Duodenal mucosa (tissue), 2 donors: ENCODE measurements around the gene MEIS1.
A peak's percentile ranks its signal among the peaks of the same experiment; 100 is the strongest.
"Not testable (repeated sequence)": the region's sequence is repeated elsewhere in the genome, so short reads cannot be mapped to it uniquely, and the experiment has no call there.

ENCODE experiments used
- H3K27ac ChIP-seq: one replicate; pipeline ENCODE4 v1.7.0; 2013; ENCODE audit warnings: low read depth, low read length
- H3K27me3 ChIP-seq, 2 donors: one replicate each; pipeline ENCODE4 v1.7.0; 2013; ENCODE audit warnings: low read length in 2 of 2, control low read depth in 1 of 2; ENCODE audit not compliant: insufficient read depth in 2 of 2, control insufficient read depth in 1 of 2
- H3K36me3 ChIP-seq, 2 donors: one replicate each; pipeline ENCODE4 v1.7.0; 2013; ENCODE audit warnings: low read length in 2 of 2, control low read depth in 1 of 2; ENCODE audit not compliant: insufficient read depth in 2 of 2, control insufficient read depth in 1 of 2
- H3K4me1 ChIP-seq, 2 donors: one replicate each; pipeline ENCODE4 v1.7.0; 2013; ENCODE audit warnings: low read length in 2 of 2, control low read depth in 1 of 2; ENCODE audit not compliant: insufficient read depth in 2 of 2, control insufficient read depth in 1 of 2
- H3K4me3 ChIP-seq, 2 donors: one replicate each; pipeline ENCODE4 v1.7.0; 2013; ENCODE audit warnings: low read length in 2 of 2, low read depth in 1 of 2
- H3K9ac ChIP-seq, 2 donors: one replicate each; pipeline ENCODE4 v1.7.0; 2013; ENCODE audit warnings: low read length in 2 of 2, low read depth in 1 of 2
- H3K9me3 ChIP-seq, 2 donors: one replicate each; pipeline ENCODE4 v1.7.0; 2013; ENCODE audit warnings: low read length in 2 of 2, control low read depth in 1 of 2; ENCODE audit not compliant: control insufficient read depth in 1 of 2

The MEIS1 gene

GRCh38 chr2:66469214-66469902, 34.4 kb downstream of the MEIS1 start:
- H3K27ac ChIP-seq = no peak overlapping the region
- H3K4me1 ChIP-seq = peaks cover 0 to 10% of the 10 kb centered on the region in 2 donors
- no peaks in the 10 kb centered on the region for H3K27me3 ChIP-seq
- no peaks in the 10 kb centered on the region for H3K36me3 ChIP-seq
- no peak overlapping the region for H3K4me3 ChIP-seq
- no peak overlapping the region for H3K9ac ChIP-seq
- no peaks in the 10 kb centered on the region for H3K9me3 ChIP-seq

- Histone ChIP-seq H3K9ac (no peak overlapping the region), H3K36me3 (no peaks in the 10 kb centered on the region)
Measured at GRCh38 chr2:66470199-66470598, 35.3 kb downstream of the MEIS1 start.

GRCh38 chr2:66472225-66472843, 37.4 kb downstream of the MEIS1 start:
- H3K4me1 ChIP-seq = peaks cover 0 to 12% of the 10 kb centered on the region in 2 donors
- no peak overlapping the region for H3K4me3 ChIP-seq
- H3K27ac ChIP-seq = no peak overlapping the region
- no peaks in the 10 kb centered on the region for H3K9me3 ChIP-seq
- no peaks in the 10 kb centered on the region for H3K27me3 ChIP-seq
- no peak overlapping the region for H3K9ac ChIP-seq
- H3K36me3 ChIP-seq = no peaks in the 10 kb centered on the region

More at GRCh38 chr2:66470199-66470598, 35.3 kb downstream of the MEIS1 start:
- Histone ChIP-seq H3K4me1 (peaks cover 0 to 10% of the 10 kb centered on the region in 2 donors), H3K27me3 (no peaks in the 10 kb centered on the region), H3K27ac (no peak overlapping the region), H3K9me3 (no peaks in the 10 kb centered on the region), H3K4me3 (no peak overlapping the region)

GRCh38 chr2:66477135-66477842, 42.4 kb downstream of the MEIS1 start:
- Histone ChIP-seq H3K27me3 (no peaks in the 10 kb centered on the region), H3K9me3 (no peaks in the 10 kb centered on the region), H3K4me3 (no peak overlapping the region), H3K27ac (no peak overlapping the region), H3K4me1 (peaks cover 0 to 35% of the 10 kb centered on the region in 2 donors), H3K9ac (no peak overlapping the region), H3K36me3 (no peaks in the 10 kb centered on the region)

GRCh38 chr2:66478299-66478698, 43.4 kb downstream of the MEIS1 start:
- Histone ChIP-seq H3K4me3 (no peak overlapping the region), H3K4me1 (peaks cover 0 to 35% of the 10 kb centered on the region in 2 donors), H3K9ac (no peak overlapping the region), H3K36me3 (no peaks in the 10 kb centered on the region), H3K27me3 (no peaks in the 10 kb centered on the region), H3K9me3 (no peaks in the 10 kb centered on the region), H3K27ac (no peak overlapping the region)

- Histone ChIP-seq H3K36me3 (no peaks in the 10 kb centered on the region), H3K27ac (no peak overlapping the region), H3K9ac (no peak overlapping the region), H3K4me3 (no peak overlapping the region), H3K9me3 (no peaks in the 10 kb centered on the region), H3K4me1 (peaks cover 0 to 35% of the 10 kb centered on the region in 2 donors), H3K27me3 (no peaks in the 10 kb centered on the region)
Measured at GRCh38 chr2:66478731-66479316, 43.9 kb downstream of the MEIS1 start.

- H3K27ac ChIP-seq = peak overlapping the region; percentile 27
Measured at GRCh38 chr2:66481100-66481549, 46.2 kb downstream of the MEIS1 start.

GRCh38 chr2:66485252-66485651, 50.3 kb downstream of the MEIS1 start:
- not testable (repeated sequence) for H3K27ac ChIP-seq, H3K9me3 ChIP-seq, H3K4me1 ChIP-seq, H3K36me3 ChIP-seq, H3K27me3 ChIP-seq, H3K9ac ChIP-seq, H3K4me3 ChIP-seq

More at GRCh38 chr2:66481100-66481549, 46.2 kb downstream of the MEIS1 start:
- Histone ChIP-seq H3K9ac (no peak overlapping the region), H3K4me1 (peaks cover 0 to 35% of the 10 kb centered on the region in 2 donors), H3K36me3 (no peaks in the 10 kb centered on the region), H3K9me3 (no peaks in the 10 kb centered on the region), H3K27me3 (no peaks in the 10 kb centered on the region), H3K4me3 (no peak overlapping the region)

- Histone ChIP-seq H3K36me3 (no peaks in the 10 kb centered on the region), H3K4me1 (peaks cover 0 to 5% of the 10 kb centered on the region in 2 donors), H3K9me3 (no peaks in the 10 kb centered on the region), H3K27ac (no peak overlapping the region), H3K9ac (no peak overlapping the region), H3K27me3 (no peaks in the 10 kb centered on the region), H3K4me3 (no peak overlapping the region)
Measured at GRCh38 chr2:66488946-66489345, 54.0 kb downstream of the MEIS1 start.

- no peak overlapping the region for H3K27ac ChIP-seq
- H3K4me3 ChIP-seq = no peak overlapping the region
- H3K27me3 ChIP-seq = no peaks in the 10 kb centered on the region
- peaks cover 0 to 5% of the 10 kb centered on the region in 2 donors for H3K4me1 ChIP-seq
- no peak overlapping the region for H3K9ac ChIP-seq
- H3K36me3 ChIP-seq = no peaks in the 10 kb centered on the region
- no peaks in the 10 kb centered on the region for H3K9me3 ChIP-seq
Measured at GRCh38 chr2:66489436-66489835, 54.5 kb downstream of the MEIS1 start.
